ENCODE measurements around the gene TTBK1. TPM values are rescaled to one million over a fixed set of nuclear protein-coding genes. Genes with fewer than 3 reads are reported as not detected.

TTBK1 gene
- polyA plus RNA-seq, 2 of the 4 experiments (the other 2 are of a cell fraction), result 0.04 TPM; not detected in 1

DNA sequence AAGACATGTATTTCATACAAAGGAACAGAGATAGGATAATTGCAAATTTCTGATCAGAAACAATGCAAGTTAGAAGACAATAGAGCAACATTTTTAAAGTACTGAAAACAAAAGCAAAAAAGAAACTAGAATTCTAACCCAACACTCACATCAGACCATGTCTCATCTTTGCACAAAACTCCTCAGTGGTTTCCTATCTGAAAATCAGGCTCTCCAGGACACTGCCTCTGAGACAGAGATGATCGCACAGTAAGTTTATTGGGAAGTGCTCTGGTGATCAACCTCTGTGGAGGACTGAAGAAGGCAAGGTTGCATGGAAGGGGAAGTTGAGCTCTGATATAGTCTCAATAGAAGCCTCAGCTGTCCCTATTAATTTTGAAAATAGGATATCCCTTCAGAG is 2.3 kb upstream of the TTBK1 start:
- Histone ChIP-seq H3K4me2 (no peak overlapping the region), H3K9me3 (peaks cover 7% of the 10 kb centered on the region; the same call in 1 of the 3 replicates), H3K4me3 (no peak overlapping the region), H3K27ac (no peak overlapping the region), H3K4me1 (no peaks in the 10 kb centered on the region)
- WGBS (ENCODE audit: missing lambda C conversion rate), result 94% methylated on average over 1 of the region's 1 CpG
- CTCF ChIA-PET, result interaction anchor here (1.6 to 3.3 kb wide), 2 partner anchors 11 to 12 kb away, joined by 3 to 11 read pairs; partner anchors contain the start of gene DNPH1
- no peak for ATAC-seq
- POLR2A ChIA-PET, result no interaction called here
- TF ChIP-seq TFCP2L1 (CRISPR knock-in tag; IDR thresholded peaks at IDR 0.05) (no peak), CEBPB (IDR thresholded peaks at IDR 0.05) (no peak), FOXS1 (CRISPR knock-in tag; IDR thresholded peaks at IDR 0.05) (no peak), RAD21 (conservative IDR thresholded peaks at IDR 0.05 in 1 of 2, IDR thresholded peaks at IDR 0.05 in 1 of 2) (no peak)
- no peak for FAIRE-seq
- no peak for DNase-seq (ENCODE audit: low read depth in 1 of 2, low spot score in 1 of 2)

DNA sequence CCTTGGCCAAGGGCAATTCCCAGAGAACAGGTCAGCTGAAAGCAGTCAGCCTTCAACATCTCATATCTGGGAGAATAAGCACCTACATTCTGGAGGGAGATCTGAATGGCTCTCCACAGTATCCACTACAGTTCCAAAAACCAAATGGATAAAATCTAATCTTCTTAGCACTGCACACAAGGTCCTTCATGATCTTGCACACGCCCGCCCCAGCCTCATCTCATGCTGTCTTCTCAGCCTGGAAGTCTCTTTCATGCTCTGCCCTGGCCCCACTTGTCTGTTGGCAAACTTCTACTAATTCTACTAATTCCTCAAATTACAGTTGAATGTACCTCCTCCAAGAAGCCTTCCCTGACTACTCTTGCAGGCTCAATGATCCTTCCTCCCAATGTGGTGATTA is 1.8 kb upstream of the TTBK1 start:
- ChIA-PET POLR2A (no interaction called here), CTCF (interaction anchor here (1.6 to 3.3 kb wide), 2 partner anchors 11 to 12 kb away, joined by 3 to 11 read pairs; partner anchors contain the start of gene DNPH1)
- no peak for TF ChIP-seq EHMT2 (IDR thresholded peaks at IDR 0.05; ENCODE audit: low read depth)
- TF ChIP-seq, protein P1, sequence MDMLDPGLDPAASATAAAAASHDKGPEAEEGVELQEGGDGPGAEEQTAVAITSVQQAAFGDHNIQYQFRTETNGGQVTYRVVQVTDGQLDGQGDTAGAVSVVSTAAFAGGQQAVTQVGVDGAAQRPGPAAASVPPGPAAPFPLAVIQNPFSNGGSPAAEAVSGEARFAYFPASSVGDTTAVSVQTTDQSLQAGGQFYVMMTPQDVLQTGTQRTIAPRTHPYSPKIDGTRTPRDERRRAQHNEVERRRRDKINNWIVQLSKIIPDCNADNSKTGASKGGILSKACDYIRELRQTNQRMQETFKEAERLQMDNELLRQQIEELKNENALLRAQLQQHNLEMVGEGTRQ (IDR thresholded peaks at IDR 0.05), result no peak
- TF ChIP-seq, protein P2, sequence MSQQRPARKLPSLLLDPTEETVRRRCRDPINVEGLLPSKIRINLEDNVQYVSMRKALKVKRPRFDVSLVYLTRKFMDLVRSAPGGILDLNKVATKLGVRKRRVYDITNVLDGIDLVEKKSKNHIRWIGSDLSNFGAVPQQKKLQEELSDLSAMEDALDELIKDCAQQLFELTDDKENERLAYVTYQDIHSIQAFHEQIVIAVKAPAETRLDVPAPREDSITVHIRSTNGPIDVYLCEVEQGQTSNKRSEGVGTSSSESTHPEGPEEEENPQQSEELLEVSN (IDR thresholded peaks at IDR 0.05; ENCODE audit: borderline replicate concordance, low read depth), result no peak
- no peak for TF ChIP-seq NR3C1 (IDR thresholded peaks at IDR 0.05)
- no peak for TF ChIP-seq RARB (CRISPR knock-in tag; IDR thresholded peaks at IDR 0.05)
- TF ChIP-seq CBX2 (IDR thresholded peaks at IDR 0.05; ENCODE audit: borderline replicate concordance, low read depth), result no peak
- TF ChIP-seq RFX5 (IDR thresholded peaks at IDR 0.05), result no peak
- no peak for TF ChIP-seq HDAC2 (IDR thresholded peaks at IDR 0.05)
- no peak for TF ChIP-seq RAD21 (conservative IDR thresholded peaks at IDR 0.05 in 1 of 2, IDR thresholded peaks at IDR 0.05 in 1 of 2)
- no peak for TF ChIP-seq NPAS2 (CRISPR knock-in tag; IDR thresholded peaks at IDR 0.05; ENCODE audit: borderline replicate concordance)
- no peak for TF ChIP-seq RCOR1 (IDR thresholded peaks at IDR 0.05; ENCODE audit: low read depth, low read length)
- no peak for TF ChIP-seq JUNB (IDR thresholded peaks at IDR 0.05)
- TF ChIP-seq TP53 (CRISPR knock-in tag; IDR thresholded peaks at IDR 0.05), result no peak
- no peak for TF ChIP-seq FOXS1 (CRISPR knock-in tag; IDR thresholded peaks at IDR 0.05)
- TF ChIP-seq, protein P3, sequence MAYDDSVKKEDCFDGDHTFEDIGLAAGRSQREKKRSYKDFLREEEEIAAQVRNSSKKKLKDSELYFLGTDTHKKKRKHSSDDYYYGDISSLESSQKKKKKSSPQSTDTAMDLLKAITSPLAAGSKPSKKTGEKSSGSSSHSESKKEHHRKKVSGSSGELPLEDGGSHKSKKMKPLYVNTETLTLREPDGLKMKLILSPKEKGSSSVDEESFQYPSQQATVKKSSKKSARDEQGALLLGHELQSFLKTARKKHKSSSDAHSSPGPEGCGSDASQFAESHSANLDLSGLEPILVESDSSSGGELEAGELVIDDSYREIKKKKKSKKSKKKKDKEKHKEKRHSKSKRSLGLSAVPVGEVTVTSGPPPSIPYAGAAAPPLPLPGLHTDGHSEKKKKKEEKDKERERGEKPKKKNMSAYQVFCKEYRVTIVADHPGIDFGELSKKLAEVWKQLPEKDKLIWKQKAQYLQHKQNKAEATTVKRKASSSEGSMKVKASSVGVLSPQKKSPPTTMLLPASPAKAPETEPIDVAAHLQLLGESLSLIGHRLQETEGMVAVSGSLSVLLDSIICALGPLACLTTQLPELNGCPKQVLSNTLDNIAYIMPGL (CRISPR knock-in tag; IDR thresholded peaks at IDR 0.05; ENCODE audit: borderline replicate concordance), result no peak
- no peak for TF ChIP-seq ZFP36 (IDR thresholded peaks at IDR 0.05; ENCODE audit: borderline replicate concordance, partially characterized antibody)
- TF ChIP-seq KDM1A (IDR thresholded peaks at IDR 0.05; ENCODE audit: low read depth), result no peak
- TF ChIP-seq MAZ (IDR thresholded peaks at IDR 0.05; ENCODE audit: borderline replicate concordance, low read depth, low read length), result no peak
- no peak for TF ChIP-seq MAFK (IDR thresholded peaks at IDR 0.05; ENCODE audit: partially characterized antibody)

More for the DNA sequence above, 1.8 kb upstream of the TTBK1 start:
- Histone ChIP-seq H3K4me3 (no peak overlapping the region), H3K27ac (no peak overlapping the region), H3K9me3 (peaks cover 7% of the 10 kb centered on the region; the same call in 1 of the 3 replicates), H3K4me1 (no peaks in the 10 kb centered on the region), H3K4me2 (no peak overlapping the region)
- 11% methylated on average over 2 of the region's 2 CpGs for WGBS (ENCODE audit: missing lambda C conversion rate)
- FAIRE-seq, result no peak
- no peak for ATAC-seq
- no peak for DNase-seq (ENCODE audit: low read depth in 1 of 2, low spot score in 1 of 2)

Data from A549 (cell line).